Loucy (cell line): ENCODE results near the gene SLC25A18.
A peak's percentile ranks its signal among the peaks of the same experiment; 100 is the strongest.

Experiments used
- H2AFZ ChIP-seq: fragments of 200-600 bp; sonication (generic); 2 replicates; pipeline ENCODE4 v1.6.0; 2016; ENCODE audit warnings: antibody characterized with exemption, mild to moderate bottlenecking, low read length, moderate library complexity
- H3F3A ChIP-seq: fragments of 200-600 bp; 2 replicates; pipeline ENCODE4 v1.6.0; 2016; ENCODE audit warnings: antibody characterized with exemption, low read depth, mild to moderate bottlenecking
- H3K27me3 ChIP-seq: fragments of 200-600 bp; sonication (generic); 2 replicates; pipeline ENCODE4 v1.6.1; 2014; ENCODE audit warnings: low read length, mild to moderate bottlenecking; ENCODE audit not compliant: insufficient read depth, poor library complexity, severe bottlenecking
- H3K36me3 ChIP-seq: fragments of 200-600 bp; sonication (generic); 2 replicates; pipeline ENCODE4 v1.6.1; 2016; ENCODE audit warnings: low read length; ENCODE audit not compliant: insufficient read depth
- H3K4me1 ChIP-seq: fragments of 200-600 bp; sonication (generic); 2 replicates; pipeline ENCODE4 v1.5.1; 2014; ENCODE audit warnings: low read length, mild to moderate bottlenecking; ENCODE audit not compliant: insufficient read depth, poor library complexity, severe bottlenecking
- H3K4me2 ChIP-seq: fragments of 200-600 bp; sonication (generic); 2 replicates; pipeline ENCODE4 v1.6.0; 2014; ENCODE audit warnings: antibody characterized with exemption, low read length, low read depth, mild to moderate bottlenecking; ENCODE audit not compliant: poor library complexity, severe bottlenecking
- H3K4me3 ChIP-seq: fragments of 200-600 bp; sonication (generic); 2 replicates; pipeline ENCODE4 v1.5.1; 2014; ENCODE audit warnings: low read length, mild to moderate bottlenecking, mixed read lengths; ENCODE audit not compliant: poor library complexity, severe bottlenecking
- H3K79me2 ChIP-seq: fragments of 200-600 bp; sonication (generic); 2 replicates; pipeline ENCODE4 v1.6.1; 2014; ENCODE audit warnings: low read length; ENCODE audit not compliant: insufficient read depth
- H3K9ac ChIP-seq: fragments of 200-600 bp; sonication (generic); 2 replicates; pipeline ENCODE4 v1.6.0; 2014; ENCODE audit warnings: mild to moderate bottlenecking, low read depth, low read length, moderate library complexity; ENCODE audit not compliant: poor library complexity, severe bottlenecking
- H3K9me2 ChIP-seq: fragments of 200-600 bp; sonication (generic); replicated peaks from 2 replicates; pipeline ENCODE4 v1.6.1; 2016; ENCODE audit warnings: low read depth, low read length, mixed read lengths
- H3K9me3 ChIP-seq: fragments of 200-600 bp; sonication (generic); 2 replicates; pipeline ENCODE4 v1.6.1; 2014; ENCODE audit warnings: mild to moderate bottlenecking, antibody characterized with exemption, low read length, low read depth; ENCODE audit not compliant: insufficient read depth
- H4K20me1 ChIP-seq: fragments of 200-600 bp; sonication (generic); 2 replicates; pipeline ENCODE4 v1.6.0; 2014; ENCODE audit warnings: antibody characterized with exemption, low read length, mild to moderate bottlenecking; ENCODE audit not compliant: insufficient read depth, poor library complexity, severe bottlenecking
- EZH2phosphoT487 ChIP-seq: fragments of 200-600 bp; IDR thresholded peaks from 2 replicates; pipeline ENCODE4 v1.6.1; 2018; ENCODE audit warnings: antibody characterized with exemption, mild to moderate bottlenecking, moderate library complexity, borderline replicate concordance
- TF ChIP-seq, protein P1 (sequence below): fragments of 200-600 bp; sonication (generic); conservative IDR thresholded peaks from 2 replicates; pipeline ENCODE4 v1.5.1; 2014; ENCODE audit warnings: mild to moderate bottlenecking, antibody characterized with exemption, low read length

Gene SLC25A18

DNA sequence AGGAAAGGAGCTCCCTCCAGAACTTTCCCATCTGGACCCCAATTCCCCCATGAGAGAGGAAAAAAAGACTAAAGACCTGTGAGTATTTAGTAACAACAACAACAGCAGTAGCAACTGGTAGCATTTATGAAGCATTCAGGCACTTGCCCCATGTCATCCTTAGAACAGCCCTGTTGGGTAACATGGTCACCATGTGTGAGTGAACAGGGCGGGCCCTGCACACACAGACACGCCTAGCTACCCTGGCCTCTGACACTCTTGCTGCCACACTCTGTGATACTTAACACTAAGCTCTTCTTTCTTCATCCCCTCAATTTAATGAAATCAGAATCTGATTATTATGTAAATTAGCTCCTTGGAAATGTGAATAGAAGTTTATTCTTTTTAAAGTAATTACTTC is 26.1 kb upstream of the SLC25A18 start:
- no peaks in the 10 kb centered on the region for H3K9me3 ChIP-seq
- no peak overlapping the region for H2AFZ ChIP-seq
- no peak overlapping the region for H3K4me2 ChIP-seq
- H3K9me2 ChIP-seq, result no peaks in the 10 kb centered on the region
- H3K4me1 ChIP-seq, result no peaks in the 10 kb centered on the region
- no peaks in the 10 kb centered on the region for H4K20me1 ChIP-seq
- H3K4me3 ChIP-seq, result no peak overlapping the region
- no peaks in the 10 kb centered on the region for H3K36me3 ChIP-seq
- H3K79me2 ChIP-seq, result no peaks in the 10 kb centered on the region
- H3K27me3 ChIP-seq, result no peaks in the 10 kb centered on the region
- TF ChIP-seq, protein P1, sequence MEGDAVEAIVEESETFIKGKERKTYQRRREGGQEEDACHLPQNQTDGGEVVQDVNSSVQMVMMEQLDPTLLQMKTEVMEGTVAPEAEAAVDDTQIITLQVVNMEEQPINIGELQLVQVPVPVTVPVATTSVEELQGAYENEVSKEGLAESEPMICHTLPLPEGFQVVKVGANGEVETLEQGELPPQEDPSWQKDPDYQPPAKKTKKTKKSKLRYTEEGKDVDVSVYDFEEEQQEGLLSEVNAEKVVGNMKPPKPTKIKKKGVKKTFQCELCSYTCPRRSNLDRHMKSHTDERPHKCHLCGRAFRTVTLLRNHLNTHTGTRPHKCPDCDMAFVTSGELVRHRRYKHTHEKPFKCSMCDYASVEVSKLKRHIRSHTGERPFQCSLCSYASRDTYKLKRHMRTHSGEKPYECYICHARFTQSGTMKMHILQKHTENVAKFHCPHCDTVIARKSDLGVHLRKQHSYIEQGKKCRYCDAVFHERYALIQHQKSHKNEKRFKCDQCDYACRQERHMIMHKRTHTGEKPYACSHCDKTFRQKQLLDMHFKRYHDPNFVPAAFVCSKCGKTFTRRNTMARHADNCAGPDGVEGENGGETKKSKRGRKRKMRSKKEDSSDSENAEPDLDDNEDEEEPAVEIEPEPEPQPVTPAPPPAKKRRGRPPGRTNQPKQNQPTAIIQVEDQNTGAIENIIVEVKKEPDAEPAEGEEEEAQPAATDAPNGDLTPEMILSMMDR, result no peak
- TF ChIP-seq EZH2phosphoT487, result no peak
- H3F3A ChIP-seq, result no peaks in the 10 kb centered on the region
- H3K9ac ChIP-seq, result no peak overlapping the region

- H3K27me3 ChIP-seq, result no peaks in the 10 kb centered on the region
- TF ChIP-seq, protein P1, result peak; percentile 54
- no peak for TF ChIP-seq EZH2phosphoT487
- H3K9ac ChIP-seq, result no peak overlapping the region
Observed at GRCh38 chr22:17540481-17540880, 22.8 kb upstream of the SLC25A18 start.

GRCh38 chr22:17541476-17541875 is 21.8 kb upstream of the SLC25A18 start:
- Histone ChIP-seq H3K9me2 (no peaks in the 10 kb centered on the region), H3K36me3 (no peaks in the 10 kb centered on the region)
- no peak for TF ChIP-seq EZH2phosphoT487
- TF ChIP-seq, protein P1, result no peak

More at GRCh38 chr22:17540481-17540880, 22.8 kb upstream of the SLC25A18 start:
- Histone ChIP-seq H3K79me2 (no peaks in the 10 kb centered on the region), H4K20me1 (no peaks in the 10 kb centered on the region), H3K4me2 (no peak overlapping the region), H3F3A (no peaks in the 10 kb centered on the region), H3K36me3 (no peaks in the 10 kb centered on the region), H3K9me2 (no peaks in the 10 kb centered on the region), H3K4me3 (no peak overlapping the region), H3K4me1 (no peaks in the 10 kb centered on the region), H3K9me3 (no peaks in the 10 kb centered on the region), H2AFZ (no peak overlapping the region)

More at GRCh38 chr22:17541476-17541875, 21.8 kb upstream of the SLC25A18 start:
- no peaks in the 10 kb centered on the region for H3K4me1 ChIP-seq
- H3K27me3 ChIP-seq, result no peaks in the 10 kb centered on the region
- no peaks in the 10 kb centered on the region for H3K9me3 ChIP-seq
- H3K9ac ChIP-seq, result no peak overlapping the region
- H4K20me1 ChIP-seq, result no peaks in the 10 kb centered on the region
- H3K79me2 ChIP-seq, result no peaks in the 10 kb centered on the region
- no peak overlapping the region for H3K4me3 ChIP-seq
- H3F3A ChIP-seq, result no peaks in the 10 kb centered on the region
- H3K4me2 ChIP-seq, result no peak overlapping the region
- no peak overlapping the region for H2AFZ ChIP-seq
